Kidney (tissue), 14 donors: ENCODE data around the gene AMH. TPM values are rescaled to one million over a fixed set of nuclear protein-coding genes. Genes with fewer than 3 reads are reported as not detected.

Source experiments
- DNase-seq, 5 donors: peaks; one replicate each; pipeline ENCODE4 v3.0.0-alpha.2; 2013 to 2020
- FAIRE-seq: peaks from 2 replicates; lab custom pipeline; 2012; peaks lifted over from hg19 to GRCh38; lab: Jason Lieb, UNC
- H3K27ac ChIP-seq, 2 donors: one replicate each; pipeline ENCODE4 v1.7.0; 2013; ENCODE audit warnings: low read depth in 2 of 2, low read length in 2 of 2, inconsistent platforms in 1 of 2
- H3K27me3 ChIP-seq: one replicate; pipeline ENCODE4 v1.7.1; 2013; ENCODE audit warnings: low read length, inconsistent platforms; ENCODE audit not compliant: control insufficient read depth, insufficient read depth
- H3K36me3 ChIP-seq, 3 donors: one replicate each; pipeline versions ENCODE4 v1.7.0 to v1.7.1; 2013; ENCODE audit warnings: low read length in 3 of 3, control low read depth in 1 of 3, inconsistent platforms in 1 of 3; ENCODE audit not compliant: insufficient read depth in 3 of 3, control insufficient read depth in 2 of 3
- H3K4me1 ChIP-seq, 3 donors: one replicate each; pipeline versions ENCODE4 v1.7.0 to v1.7.1; 2013; ENCODE audit warnings: low read length in 3 of 3, inconsistent platforms in 1 of 3, low read depth in 1 of 3; ENCODE audit not compliant: control insufficient read depth in 2 of 3, insufficient read depth in 2 of 3
- H3K4me3 ChIP-seq, 3 donors: one replicate each; pipeline versions ENCODE4 v1.7.0 to v1.8.1; 2013; ENCODE audit warnings: low read length in 3 of 3, control low read depth in 1 of 3, inconsistent platforms in 1 of 3
- H3K9ac ChIP-seq, 3 donors: one replicate each; pipeline versions ENCODE4 v1.7.0 to v1.7.1; 2013; ENCODE audit warnings: low read length in 3 of 3, control low read depth in 1 of 3, inconsistent platforms in 1 of 3
- H3K9me3 ChIP-seq, 3 donors: one replicate each; pipeline versions ENCODE4 v1.7.0 to v1.7.1; 2013; ENCODE audit warnings: low read length in 3 of 3, control low read depth in 1 of 3, inconsistent platforms in 1 of 3; ENCODE audit not compliant: control insufficient read depth in 2 of 3, insufficient read depth in 1 of 3
- CTCF ChIP-seq: IDR thresholded peaks from 3 replicates; pipeline ENCODE4 v1.5.1; 2012; ENCODE audit warnings: mild to moderate bottlenecking, moderate library complexity, borderline replicate concordance; ENCODE audit not compliant: insufficient read depth; ENCODE audit errors: extremely low read depth
- intact Hi-C: fragments of 100-400 bp; cut with DNase I; formaldehyde crosslinking; loops from one replicate; pipeline ENCODE4 v1.11.1; 2022
- polyA plus RNA-seq: library from polyadenylated mRNA; stranded (reverse); fragments of 350-450 nt; fragmentation: Illumina TruSeq; extraction: RNeasy Lipid Tissue Mini Kit (QIAGEN cat#74804); gene quantifications from one replicate; pipeline ENCODE4 v1.2.3, GENCODE V29; 2014; ENCODE audit warnings: low read depth, low replicate concordance; ENCODE audit not compliant: insufficient read depth
- total RNA-seq: library from RNA; stranded (reverse); fragmentation: NEBNext Ultra II Directional; extraction: Animal tissue kit (Norgen Biotek cat#: 25700); gene quantifications from one replicate; pipeline ENCODE4 v1.2.1, GENCODE V29; 2021
- donor health status: control.
- donor health status: control.
- donor health status: control.
- donor health status: control.
- donor health status: control.
- donor health status: DM: yes; HTN: yes; CAD: no.
- donor health status: Normal renal cell carcinoma (clear cell type).

AMH gene
- total and polyA plus RNA-seq, 2 donors from 2014 or later: 0.60 to 1.0 TPM

GRCh38 chr19:2270157-2270422 is 21.0 kb downstream of the AMH start:
- TF ChIP-seq CTCF: no peak
- H3K36me3 ChIP-seq: peaks cover 0 to 14% (median 0%) of the 10 kb centered on the region in 3 donors
- no peak for FAIRE-seq
- H3K9ac ChIP-seq: peak overlapping the region; percentile 42 to 93 (median 45)
- intact Hi-C loops: no loop called here
- H3K27ac ChIP-seq: peak overlapping the region; percentile 98
- H3K4me1 ChIP-seq: peaks cover 0 to 24% (median 4%) of the 10 kb centered on the region in 3 donors
- no peaks in the 10 kb centered on the region for H3K9me3 ChIP-seq
- peak in 1 of 5 donors; percentile 90 for DNase-seq
- H3K27me3 ChIP-seq: no peaks in the 10 kb centered on the region
- H3K4me3 ChIP-seq: peak overlapping the region; percentile 78 to 90 (median 85)

- Histone ChIP-seq H3K4me3 (peak overlapping the region; percentile 78 to 90 (median 85)), H3K36me3 (peaks cover 0 to 14% (median 0%) of the 10 kb centered on the region in 3 donors), H3K27ac (peak overlapping the region; percentile 98), H3K9me3 (no peaks in the 10 kb centered on the region), H3K4me1 (peaks cover 0 to 24% (median 4%) of the 10 kb centered on the region in 3 donors), H3K27me3 (no peaks in the 10 kb centered on the region), H3K9ac (peak overlapping the region; percentile 18 to 93 (median 52))
- TF ChIP-seq CTCF: no peak
- DNase-seq (peak; percentile 68 to 97 (median 87)), FAIRE-seq (no peak)
- intact Hi-C loops: no loop called here
Measured at GRCh38 chr19:2270423-2271233, 21.5 kb downstream of the AMH start.

- TF ChIP-seq CTCF: no peak
- FAIRE-seq (no peak), DNase-seq (peak in 2 of 5 donors; percentile 65 to 82)
- H3K9me3 ChIP-seq: no peaks in the 10 kb centered on the region
- intact Hi-C loops: no loop called here
- peaks cover 0 to 24% (median 4%) of the 10 kb centered on the region in 3 donors for H3K4me1 ChIP-seq
- H3K36me3 ChIP-seq: peaks cover 0 to 14% (median 0%) of the 10 kb centered on the region in 3 donors
- H3K27me3 ChIP-seq: no peaks in the 10 kb centered on the region
- H3K9ac ChIP-seq: peak overlapping the region in 2 of 3 donors; percentile 52 to 86
- H3K4me3 ChIP-seq: peak overlapping the region; percentile 39 to 90 (median 53)
- peak overlapping the region; percentile 83 to 98 for H3K27ac ChIP-seq
Measured at GRCh38 chr19:2271234-2272103, 22.3 kb downstream of the AMH start.
